Neuronal stem cell (in vitro differentiated cells): ENCODE measurements around the gene NXPH1.

Experiments used
- DNase-seq: peaks from one replicate; pipeline ENCODE4 v3.0.0-alpha.2; 2013; ENCODE audit warnings: low spot score
- H2AFZ ChIP-seq: one replicate; pipeline ENCODE4 v1.6.1; 2013; ENCODE audit warnings: mild to moderate bottlenecking, low read length, inconsistent platforms
- H2AK5ac ChIP-seq: 2 replicates; pipeline ENCODE4 v1.6.1; 2013; ENCODE audit warnings: low read depth, mild to moderate bottlenecking, inconsistent platforms, low read length, moderate library complexity, mixed read lengths
- H2BK120ac ChIP-seq: 2 replicates; pipeline ENCODE4 v1.6.1; 2013; ENCODE audit warnings: low read depth, mild to moderate bottlenecking, inconsistent platforms, low read length, moderate library complexity, mixed read lengths
- H2BK12ac ChIP-seq: one replicate; pipeline ENCODE4 v1.6.1; 2013; ENCODE audit warnings: low read length, inconsistent platforms
- H2BK15ac ChIP-seq: 2 replicates; pipeline ENCODE4 v1.6.1; 2013; ENCODE audit warnings: mild to moderate bottlenecking, low read length, inconsistent platforms, mixed read lengths
- H2BK5ac ChIP-seq: one replicate; pipeline ENCODE4 v1.6.1; 2013; ENCODE audit warnings: inconsistent platforms, mild to moderate bottlenecking, low read length, moderate library complexity
- H3K14ac ChIP-seq: one replicate; pipeline ENCODE4 v1.6.1; 2013; ENCODE audit warnings: low read length, inconsistent platforms
- H3K18ac ChIP-seq: 2 replicates; pipeline ENCODE4 v1.6.1; 2013; ENCODE audit warnings: low read length, inconsistent platforms
- H3K23ac ChIP-seq: 2 replicates; pipeline ENCODE4 v1.6.1; 2013; ENCODE audit warnings: low read depth, mild to moderate bottlenecking, mixed read lengths, low read length, inconsistent platforms; ENCODE audit not compliant: poor library complexity
- H3K27ac ChIP-seq: replicated peaks from 3 replicates; pipeline ENCODE4 v1.5.1; 2013; ENCODE audit warnings: low read length, inconsistent platforms
- H3K27me3 ChIP-seq, 3 experiments: 2 replicates each; pipeline ENCODE4 v1.6.1; 2013; ENCODE audit warnings: low read length in 3 of 3, mild to moderate bottlenecking in 2 of 3, inconsistent platforms in 1 of 3, low read depth in 1 of 3, mixed read lengths in 1 of 3, moderate library complexity in 1 of 3; ENCODE audit not compliant: control insufficient read depth in 3 of 3, insufficient read depth in 3 of 3
- H3K36me3 ChIP-seq, 2 donors: replicated peaks in 1 of 2; 2 replicates each; pipeline ENCODE4 v1.6.1; 2013; ENCODE audit warnings: low read length in 2 of 2; ENCODE audit not compliant: control insufficient read depth in 2 of 2, insufficient read depth in 2 of 2
- H3K4ac ChIP-seq: 2 replicates; pipeline ENCODE4 v1.6.1; 2013; ENCODE audit warnings: inconsistent platforms, mild to moderate bottlenecking, low read length, moderate library complexity
- H3K4me1 ChIP-seq, 2 donors: 1 replicate in 1 of 2; 2 replicates in 1 of 2; pipeline ENCODE4 v1.6.1; 2013; ENCODE audit warnings: low read length in 2 of 2, low read depth in 1 of 2; ENCODE audit not compliant: control insufficient read depth in 2 of 2, insufficient read depth in 1 of 2
- H3K4me2 ChIP-seq: one replicate; pipeline ENCODE4 v1.6.1; 2013; ENCODE audit warnings: mild to moderate bottlenecking, low read length, inconsistent platforms; ENCODE audit not compliant: insufficient read depth, poor library complexity, severe bottlenecking
- H3K4me3 ChIP-seq, 2 donors: 2 replicates each; pipeline ENCODE4 v1.5.1; 2013; ENCODE audit warnings: low read length in 2 of 2, mild to moderate bottlenecking in 2 of 2, inconsistent platforms in 1 of 2, moderate library complexity in 1 of 2
- H3K79me1 ChIP-seq: one replicate; pipeline ENCODE4 v1.6.1; 2013; ENCODE audit warnings: low read depth, mild to moderate bottlenecking, inconsistent platforms, low read length, moderate library complexity
- H3K9ac ChIP-seq: one replicate; pipeline ENCODE4 v1.6.1; 2013; ENCODE audit warnings: mild to moderate bottlenecking, low read depth, low read length, inconsistent platforms; ENCODE audit not compliant: poor library complexity
- H3K9me3 ChIP-seq, 2 donors: replicated peaks in 1 of 2; 2 replicates each; pipeline versions ENCODE3 to v1.6.1; 2013; ENCODE audit warnings: low read length in 2 of 2, mild to moderate bottlenecking in 2 of 2, inconsistent platforms in 1 of 2, low read depth in 1 of 2, mixed read lengths in 1 of 2, moderate library complexity in 1 of 2; ENCODE audit not compliant: control insufficient read depth in 2 of 2, insufficient read depth in 1 of 2
- H4K8ac ChIP-seq: one replicate; pipeline ENCODE4 v1.6.1; 2013; ENCODE audit warnings: low read depth, mild to moderate bottlenecking, inconsistent platforms, low read length, moderate library complexity
- H4K91ac ChIP-seq: one replicate; pipeline ENCODE4 v1.6.1; 2013; ENCODE audit warnings: low read length, low read depth, mild to moderate bottlenecking, inconsistent platforms; ENCODE audit not compliant: poor library complexity
- WGBS, 2 donors: extraction: QIAGEN DNeasy Blood & Tissue Kit; methylation state at CpG; one replicate each; pipeline ENCODE4 v1.1.7; 2013; ENCODE audit warnings: missing lambda C conversion rate in 2 of 2, mixed read lengths in 1 of 2; ENCODE audit not compliant: insufficient read length in 2 of 2, insufficient replicate concordance in 1 of 2; ENCODE audit errors: extremely low coverage in 2 of 2; 5-methylcytosine and 5-hydroxymethylcytosine counted together

The NXPH1 gene

GRCh38 chr7:8442051-8442813, 8.8 kb downstream of the NXPH1 start:
- Histone ChIP-seq H2BK15ac (no peak overlapping the region), H3K9ac (no peak overlapping the region), H2AK5ac (no peak overlapping the region), H2BK5ac (no peak overlapping the region), H3K4me3 (peak overlapping the region; percentile 35 to 78), H2BK12ac (no peak overlapping the region), H3K9me3 (no peaks in the 10 kb centered on the region), H4K8ac (no peak overlapping the region), H3K79me1 (no peaks in the 10 kb centered on the region), H3K14ac (no peak overlapping the region), H3K36me3 (no peaks in the 10 kb centered on the region), H3K4me1 (peaks cover 16 to 18% of the 10 kb centered on the region in 2 donors), H3K18ac (no peak overlapping the region), H3K27ac (no peak overlapping the region), H4K91ac (no peak overlapping the region), H3K23ac (no peak overlapping the region), H3K27me3 (peaks cover 7 to 92% (median 65%) of the 10 kb centered on the region in 3 experiments), H2BK120ac (no peak overlapping the region), H2AFZ (peak overlapping the region; percentile 83), H3K4me2 (peak overlapping the region; percentile 99), H3K4ac (no peak overlapping the region)
- no peak for DNase-seq
- no CpG with 5 or more reads among the region's 51 CpGs for WGBS, 2 donors

- no peak overlapping the region for H3K14ac ChIP-seq
- WGBS, 2 donors = no CpG with 5 or more reads among the region's 40 CpGs
- peak overlapping the region; percentile 35 to 83 for H3K4me3 ChIP-seq
Observed at GRCh38 chr7:8442814-8443304, 9.4 kb downstream of the NXPH1 start.

GRCh38 chr7:8443576-8444467, 10.4 kb downstream of the NXPH1 start:
- peak overlapping the region; percentile 28 for H3K18ac ChIP-seq
- H3K27ac ChIP-seq = no peak overlapping the region
- no peak overlapping the region for H2AK5ac ChIP-seq
- H3K79me1 ChIP-seq = no peaks in the 10 kb centered on the region
- H2BK15ac ChIP-seq = no peak overlapping the region
- no peak for DNase-seq
- H4K8ac ChIP-seq = no peak overlapping the region
- H4K91ac ChIP-seq = no peak overlapping the region
- no peak overlapping the region for H2BK120ac ChIP-seq
- peak overlapping the region; percentile 76 for H3K9ac ChIP-seq
- no peaks in the 10 kb centered on the region for H3K9me3 ChIP-seq
- H3K4me1 ChIP-seq = peaks cover 16 to 18% of the 10 kb centered on the region in 2 donors
- no peak overlapping the region for H3K14ac ChIP-seq
- H3K4ac ChIP-seq = no peak overlapping the region
- WGBS, 2 donors = no CpG with 5 or more reads among the region's 49 CpGs
- H2BK5ac ChIP-seq = no peak overlapping the region
- H3K4me2 ChIP-seq = peak overlapping the region; percentile 99
- H3K36me3 ChIP-seq = no peaks in the 10 kb centered on the region
- peak overlapping the region in 1 of 2 donors; percentile 75 for H3K4me3 ChIP-seq
- H2AFZ ChIP-seq = no peak overlapping the region
- no peak overlapping the region for H2BK12ac ChIP-seq
- H3K27me3 ChIP-seq = peaks cover 7 to 79% (median 51%) of the 10 kb centered on the region in 3 experiments
- peak overlapping the region; percentile 10 for H3K23ac ChIP-seq

More at GRCh38 chr7:8442814-8443304, 9.4 kb downstream of the NXPH1 start:
- no peaks in the 10 kb centered on the region for H3K9me3 ChIP-seq
- H2AFZ ChIP-seq = peak overlapping the region; percentile 83
- H3K4me2 ChIP-seq = peak overlapping the region; percentile 99
- no peaks in the 10 kb centered on the region for H3K79me1 ChIP-seq
- no peak overlapping the region for H4K91ac ChIP-seq
- no peak overlapping the region for H2BK12ac ChIP-seq
- peaks cover 16 to 18% of the 10 kb centered on the region in 2 donors for H3K4me1 ChIP-seq
- peaks cover 7 to 89% (median 59%) of the 10 kb centered on the region in 3 experiments for H3K27me3 ChIP-seq
- H3K4ac ChIP-seq = no peak overlapping the region
- H2BK15ac ChIP-seq = no peak overlapping the region
- H3K18ac ChIP-seq = no peak overlapping the region
- no peak overlapping the region for H3K9ac ChIP-seq
- H4K8ac ChIP-seq = no peak overlapping the region
- H2BK5ac ChIP-seq = no peak overlapping the region
- no peak overlapping the region for H2AK5ac ChIP-seq
- peak; percentile 87 for DNase-seq
- H2BK120ac ChIP-seq = no peak overlapping the region
- no peaks in the 10 kb centered on the region for H3K36me3 ChIP-seq
- H3K27ac ChIP-seq = no peak overlapping the region
- H3K23ac ChIP-seq = no peak overlapping the region

- Histone ChIP-seq H4K91ac (no peak overlapping the region), H3K18ac (peak overlapping the region; percentile 28), H3K27me3 (peaks cover 7 to 73% (median 48%) of the 10 kb centered on the region in 3 experiments), H4K8ac (no peak overlapping the region), H3K79me1 (no peaks in the 10 kb centered on the region), H3K4me1 (peaks cover 16 to 18% of the 10 kb centered on the region in 2 donors), H3K27ac (no peak overlapping the region), H3K4me2 (peak overlapping the region; percentile 99), H2BK5ac (no peak overlapping the region), H2BK120ac (no peak overlapping the region), H3K23ac (no peak overlapping the region), H2AK5ac (no peak overlapping the region), H3K4ac (no peak overlapping the region), H3K4me3 (no peak overlapping the region), H2AFZ (no peak overlapping the region), H2BK12ac (no peak overlapping the region), H3K14ac (no peak overlapping the region), H3K9me3 (no peaks in the 10 kb centered on the region), H3K9ac (no peak overlapping the region), H3K36me3 (no peaks in the 10 kb centered on the region), H2BK15ac (no peak overlapping the region)
- no peak for DNase-seq
- no CpG with 5 or more reads among the region's 7 CpGs for WGBS, 2 donors
Observed at GRCh38 chr7:8444468-8444769, 11.0 kb downstream of the NXPH1 start.
